GM23338 (cell line): ENCODE results near the gene ADGRG1. TPM values are rescaled to one million over a fixed set of nuclear protein-coding genes. Genes with fewer than 3 reads are reported as not detected.

ENCODE experiments used
- ATAC-seq: fragments of 200-7000 bp; cut with Tn5 transposase; 3 replicates; pipeline ENCODE4 v1.9.1; 2020
- DNase-seq: peaks from one replicate; pipeline ENCODE4 v3.0.0-alpha.2; 2015; ENCODE audit warnings: low spot score
- H2AFZ ChIP-seq: fragments of 200-600 bp; sonication (generic); 2 replicates; pipeline ENCODE4 v1.8.0; 2016; ENCODE audit warnings: antibody characterized with exemption, mild to moderate bottlenecking, moderate library complexity
- H3F3A ChIP-seq: fragments of 200-600 bp; sonication (generic); replicated peaks from 2 replicates; pipeline ENCODE4 v1.8.0; 2017; ENCODE audit warnings: antibody characterized with exemption, mixed run types, low read depth
- H3K27ac ChIP-seq: fragments of 200-600 bp; sonication (generic); 2 replicates; pipeline ENCODE4 v1.6.1; 2016; ENCODE audit warnings: low read depth
- H3K27me3 ChIP-seq: fragments of 200-600 bp; sonication (generic); 2 replicates; pipeline ENCODE4 v1.8.0; 2016; ENCODE audit warnings: mild to moderate bottlenecking, mixed run types, moderate library complexity; ENCODE audit not compliant: insufficient read depth
- H3K36me3 ChIP-seq: fragments of 200-600 bp; sonication (generic); 2 replicates; pipeline ENCODE4 v1.8.0; 2016; ENCODE audit warnings: mild to moderate bottlenecking; ENCODE audit not compliant: insufficient read depth
- H3K4me1 ChIP-seq: fragments of 200-600 bp; sonication (generic); 2 replicates; pipeline ENCODE4 v1.8.0; 2016; ENCODE audit warnings: mild to moderate bottlenecking, moderate library complexity; ENCODE audit not compliant: insufficient read depth
- H3K4me2 ChIP-seq: fragments of 200-600 bp; sonication (generic); 2 replicates; pipeline ENCODE4 v1.7.1; 2017; ENCODE audit warnings: mixed run types
- H3K4me3 ChIP-seq: fragments of 200-600 bp; sonication (generic); 2 replicates; pipeline ENCODE4 v1.6.1; 2016; ENCODE audit warnings: mixed run types
- H3K79me2 ChIP-seq: fragments of 200-600 bp; sonication (generic); replicated peaks from 2 replicates; pipeline ENCODE4 v1.8.0; 2017; ENCODE audit warnings: mild to moderate bottlenecking; ENCODE audit not compliant: insufficient read depth
- H3K9me2 ChIP-seq: fragments of 200-600 bp; sonication (generic); 2 replicates; pipeline ENCODE4 v1.8.0; 2017; ENCODE audit not compliant: insufficient read depth
- H4K20me1 ChIP-seq: fragments of 200-600 bp; sonication (generic); replicated peaks from 2 replicates; pipeline ENCODE4 v1.8.0; 2017; ENCODE audit warnings: mild to moderate bottlenecking; ENCODE audit not compliant: insufficient read depth
- H3K27ac Mint-ChIP-seq: 2 replicates; pipeline ENCODE4 v1.8.0; 2020; ENCODE audit warnings: inconsistent platforms, mild to moderate bottlenecking, moderate library complexity, mixed read lengths
- H3K27me3 Mint-ChIP-seq: 3 replicates; pipeline ENCODE4 v1.8.0; 2022; ENCODE audit warnings: low read depth, mild to moderate bottlenecking, moderate library complexity, mixed read lengths, inconsistent platforms; ENCODE audit not compliant: insufficient read depth, poor library complexity
- H3K36me3 Mint-ChIP-seq: 3 replicates; pipeline ENCODE4 v1.8.0; 2021; ENCODE audit warnings: low read depth, mild to moderate bottlenecking, inconsistent platforms, moderate library complexity, mixed read lengths
- H3K4me1 Mint-ChIP-seq: 3 replicates; pipeline ENCODE4 v1.8.0; 2020; ENCODE audit warnings: mild to moderate bottlenecking, inconsistent platforms, mixed read lengths
- H3K4me3 Mint-ChIP-seq: 3 replicates; pipeline ENCODE4 v1.8.0; 2021; ENCODE audit warnings: moderate library complexity, mild to moderate bottlenecking, inconsistent platforms, mixed read lengths
- H3K9me3 Mint-ChIP-seq: 3 replicates; pipeline ENCODE4 v1.8.0; 2020; ENCODE audit warnings: moderate library complexity, mild to moderate bottlenecking, inconsistent platforms, mixed read lengths
- CREB1 ChIP-seq: fragments of 250-450 bp; sonication (Bioruptor Pico); IDR thresholded peaks from 2 replicates; pipeline ENCODE4 v1.5.0; 2020; ENCODE audit warnings: low read depth, mild to moderate bottlenecking, moderate library complexity
- CTCF ChIP-seq, 2 experiments: fragments of 200-600 bp in 1 of 2; sonication (generic) in 1 of 2; conservative IDR thresholded peaks; 2 replicates each; pipeline versions ENCODE4 v1.5.1 to v1.6.1; 2016 to 2017; ENCODE audit warnings: antibody characterized with exemption in 2 of 2, low read depth in 2 of 2, mild to moderate bottlenecking in 2 of 2, moderate library complexity in 1 of 2
- ETS1 ChIP-seq: IDR thresholded peaks from 2 replicates; pipeline ENCODE4 v1.6.1; 2016; ENCODE audit warnings: antibody characterized with exemption
- EZH2 ChIP-seq: fragments of 200-600 bp; sonication (generic); IDR thresholded peaks from one replicate; pipeline ENCODE4 v1.8.0; 2017; ENCODE audit warnings: antibody characterized with exemption, mild to moderate bottlenecking, low read depth; ENCODE audit not compliant: unreplicated experiment
- JUNB ChIP-seq: IDR thresholded peaks from one replicate; pipeline ENCODE4 v1.6.1; 2016; ENCODE audit warnings: antibody characterized with exemption; ENCODE audit not compliant: unreplicated experiment
- NANOG ChIP-seq: IDR thresholded peaks from 2 replicates; pipeline ENCODE4 v1.6.1; 2016; ENCODE audit warnings: antibody characterized with exemption, borderline replicate concordance
- REST ChIP-seq: IDR thresholded peaks from one replicate; pipeline ENCODE4 v1.6.1; 2018; ENCODE audit warnings: antibody characterized with exemption; ENCODE audit not compliant: unreplicated experiment
- STAT1 ChIP-seq: IDR thresholded peaks from one replicate; pipeline ENCODE4 v1.6.1; 2016; ENCODE audit warnings: antibody characterized with exemption; ENCODE audit not compliant: unreplicated experiment
- ZNF114 ChIP-seq: fragments of 250-450 bp; sonication (Bioruptor Pico); IDR thresholded peaks from 2 replicates; pipeline ENCODE4 v1.5.0; 2020; ENCODE audit warnings: mild to moderate bottlenecking, moderate library complexity
- ZNF331 ChIP-seq: fragments of 250-450 bp; sonication (Bioruptor Pico); IDR thresholded peaks from 2 replicates; pipeline ENCODE4 v1.5.0; 2020; ENCODE audit warnings: low read depth, mild to moderate bottlenecking, moderate library complexity
- ZNF462 ChIP-seq: fragments of 250-450 bp; sonication (Bioruptor Pico); IDR thresholded peaks from 2 replicates; pipeline ENCODE4 v1.5.0; 2020; ENCODE audit warnings: mild to moderate bottlenecking, moderate library complexity
- polyA plus RNA-seq: library from polyadenylated mRNA; unstranded; fragments of >200 nt; fragmentation: Nextera tagmentation; extraction: Ambion mirVana; gene quantifications from 2 replicates; pipeline ENCODE4 v1.2.1, GENCODE V29; 2016
- total RNA-seq: library from RNA; depleted of rRNA; stranded (reverse); fragments of >200 nt; shearing (Covaris generic); gene quantifications from 2 replicates; pipeline ENCODE4 v1.2.3, GENCODE V29; 2014

Gene ADGRG1
- total and polyA plus RNA-seq, 2 experiments from 2014 or later, result 0.14 to 0.47 TPM

- TF ChIP-seq ETS1 (no peak), ZNF331 (CRISPR knock-in tag) (no peak), ZNF114 (CRISPR knock-in tag) (no peak), REST (no peak), CTCF (conservative IDR thresholded peaks at IDR 0.05; ENCODE audit: low read depth in 2 of 2) (no peak), EZH2 (no peak), JUNB (no peak), NANOG (no peak)
Measured at GRCh38 chr16:57703416-57704010, 75.1 kb downstream of the ADGRG1 start (continued).

- peaks cover 6% of the 10 kb centered on the region for H3K27me3 Mint-ChIP-seq
- ATAC-seq (no peak), DNase-seq (no peak)
- no peak overlapping the region for H3K4me2 ChIP-seq
- H3F3A ChIP-seq, result no peaks in the 10 kb centered on the region
- H3K79me2 ChIP-seq, result no peaks in the 10 kb centered on the region
- no peak overlapping the region for H3K4me3 Mint-ChIP-seq
- no peaks in the 10 kb centered on the region for H3K36me3 ChIP-seq
- H2AFZ ChIP-seq, result no peak overlapping the region
- no peaks in the 10 kb centered on the region for H4K20me1 ChIP-seq
- H3K27ac ChIP-seq, result no peak overlapping the region
- H3K4me3 ChIP-seq, result no peak overlapping the region
- H3K9me2 ChIP-seq, result no peaks in the 10 kb centered on the region
- H3K27ac Mint-ChIP-seq, result no peak overlapping the region
- peaks cover 3% of the 10 kb centered on the region; the same call in 2 of the 3 replicates for H3K9me3 Mint-ChIP-seq
- no peaks in the 10 kb centered on the region for H3K4me1 ChIP-seq
- H3K4me1 Mint-ChIP-seq, result peaks cover 5% of the 10 kb centered on the region; the same call in 2 of the 3 replicates
- H3K27me3 ChIP-seq, result no peaks in the 10 kb centered on the region
- no peaks in the 10 kb centered on the region for H3K36me3 Mint-ChIP-seq
- TF ChIP-seq ZNF462 (CRISPR knock-in tag), result no peak
- TF ChIP-seq STAT1, result no peak
- no peak for TF ChIP-seq ZNF331 (CRISPR knock-in tag)
- TF ChIP-seq ZNF114 (CRISPR knock-in tag), result no peak
- no peak for TF ChIP-seq CREB1 (CRISPR knock-in tag)
Measured at GRCh38 chr16:57704011-57704904, 75.8 kb downstream of the ADGRG1 start.
